Neural cell (in vitro differentiated cells): ENCODE results near the gene PCBD2. TPM values are rescaled to one million over a fixed set of nuclear protein-coding genes. Genes with fewer than 3 reads are reported as not detected.

Experiments
- H2AFZ ChIP-seq: fragments of 200-600, 300-800 bp; sonication (generic), shearing (Covaris generic); 2 replicates; pipeline ENCODE4 v1.6.0; 2014; ENCODE audit warnings: low read depth, mild to moderate bottlenecking, antibody characterized with exemption, low read length, moderate library complexity
- H3F3A ChIP-seq: fragments of 200-600 bp; shearing (Covaris generic); 2 replicates; pipeline ENCODE4 v1.6.1; 2016; ENCODE audit warnings: mild to moderate bottlenecking, moderate library complexity, mixed read lengths, antibody characterized with exemption, low read length; ENCODE audit not compliant: insufficient read depth, poor library complexity, severe bottlenecking
- H3K27ac ChIP-seq: fragments of 200-600, 300-800 bp; sonication (generic), shearing (Covaris generic); 2 replicates; pipeline ENCODE4 v1.5.1; 2014; ENCODE audit warnings: mild to moderate bottlenecking, low read length, moderate library complexity
- H3K27me3 ChIP-seq: fragments of 300-800, 200-600 bp; sonication (generic), shearing (Covaris generic); 2 replicates; pipeline ENCODE4 v1.6.0; 2014; ENCODE audit warnings: mild to moderate bottlenecking, low read depth, low read length, moderate library complexity; ENCODE audit not compliant: insufficient read depth
- H3K36me3 ChIP-seq: fragments of 300-800, 200-600 bp; sonication (generic), shearing (Covaris generic); 2 replicates; pipeline ENCODE4 v1.5.1; 2014; ENCODE audit warnings: mild to moderate bottlenecking, antibody characterized with exemption, low read length, moderate library complexity; ENCODE audit not compliant: insufficient read depth
- H3K4me2 ChIP-seq: fragments of 300-800, 200-600 bp; sonication (generic), shearing (Covaris generic); 2 replicates; pipeline ENCODE4 v1.6.0; 2014; ENCODE audit warnings: mild to moderate bottlenecking, low read length
- H3K4me3 ChIP-seq: fragments of 300-800, 200-600 bp; sonication (generic), shearing (Covaris generic); 2 replicates; pipeline ENCODE4 v1.5.1; 2014; ENCODE audit warnings: mild to moderate bottlenecking, low read length, moderate library complexity
- H3K79me2 ChIP-seq: fragments of 200-600 bp; shearing (Covaris generic); replicated peaks from 2 replicates; pipeline ENCODE4 v1.6.0; 2014; ENCODE audit warnings: mild to moderate bottlenecking, low read length, moderate library complexity; ENCODE audit not compliant: insufficient read depth
- H3K9ac ChIP-seq: fragments of 300-800, 200-600 bp; sonication (generic), shearing (Covaris generic); 2 replicates; pipeline ENCODE4 v1.6.1; 2016; ENCODE audit warnings: mild to moderate bottlenecking, low read length, mixed read lengths
- H3K9me2 ChIP-seq: fragments of 200-600 bp; shearing (Covaris generic); 2 replicates; pipeline ENCODE4 v1.6.1; 2016; ENCODE audit warnings: mild to moderate bottlenecking, low read length, mixed read lengths; ENCODE audit not compliant: insufficient read depth
- H3K9me3 ChIP-seq: fragments of 200-600, 300-800 bp; sonication (generic), shearing (Covaris generic); 2 replicates; pipeline ENCODE4 v1.6.1; 2016; ENCODE audit warnings: mild to moderate bottlenecking, mixed run types, low read length, moderate library complexity, mixed read lengths
- H4K20me1 ChIP-seq: fragments of 200-600 bp; shearing (Covaris generic); 2 replicates; pipeline ENCODE4 v1.6.1; 2016; ENCODE audit warnings: mild to moderate bottlenecking, mixed run types; ENCODE audit not compliant: insufficient read depth
- CTCF ChIP-seq: fragments of 450-650 bp; IDR thresholded peaks from 2 replicates; pipeline ENCODE4 v1.5.1; 2014; ENCODE audit warnings: antibody characterized with exemption, mild to moderate bottlenecking, moderate library complexity; ENCODE audit not compliant: poor library complexity, severe bottlenecking
- EP300 ChIP-seq: fragments of 450-650 bp; conservative IDR thresholded peaks from 2 replicates; pipeline ENCODE4 v1.6.1; 2014; ENCODE audit warnings: antibody characterized with exemption, mild to moderate bottlenecking, moderate library complexity; ENCODE audit not compliant: poor library complexity, severe bottlenecking
- EZH2 ChIP-seq: fragments of 200-600, 300-800 bp; shearing (Covaris generic), sonication (generic); IDR thresholded peaks from 2 replicates; pipeline ENCODE4 v1.6.1; 2014; ENCODE audit warnings: antibody characterized with exemption, low read length, borderline replicate concordance, mild to moderate bottlenecking; ENCODE audit not compliant: insufficient read depth, poor library complexity, severe bottlenecking
- MXI1 ChIP-seq: fragments of 450-650 bp; conservative IDR thresholded peaks from 2 replicates; pipeline ENCODE4 v1.6.1; 2014; ENCODE audit warnings: antibody characterized with exemption, mild to moderate bottlenecking; ENCODE audit not compliant: poor library complexity, severe bottlenecking
- POLR2AphosphoS5 ChIP-seq: IDR thresholded peaks from 2 replicates; pipeline ENCODE4 v1.6.1; 2012
- RAD21 ChIP-seq: fragments of 450-650 bp; conservative IDR thresholded peaks from 2 replicates; pipeline ENCODE4 v1.6.1; 2014; ENCODE audit warnings: antibody characterized with exemption, mild to moderate bottlenecking, moderate library complexity
- REST ChIP-seq: IDR thresholded peaks from 2 replicates; pipeline ENCODE4 v1.6.1; 2012; ENCODE audit warnings: borderline replicate concordance
- SMC3 ChIP-seq: fragments of 450-650 bp; conservative IDR thresholded peaks from 2 replicates; pipeline ENCODE4 v1.6.1; 2014; ENCODE audit warnings: antibody characterized with exemption, mild to moderate bottlenecking, moderate library complexity; ENCODE audit not compliant: poor library complexity
- TAF1 ChIP-seq: IDR thresholded peaks from 2 replicates; pipeline ENCODE4 v1.6.1; 2012; ENCODE audit warnings: low read depth
- polyA plus RNA-seq: library from polyadenylated mRNA; depleted of rRNA; stranded (reverse); fragments of >200 nt; gene quantifications from 2 replicates; pipeline ENCODE4 v1.2.3, GENCODE V29; 2014

PCBD2 gene
- polyA plus RNA-seq, 1 donor from 2014 or later: 6.0 TPM

- H3K36me3 ChIP-seq: no peaks in the 10 kb centered on the region
- no peak overlapping the region for H3K4me3 ChIP-seq
- H3K9me2 ChIP-seq: no peaks in the 10 kb centered on the region
- H3K9ac ChIP-seq: no peak overlapping the region
- H3F3A ChIP-seq: no peaks in the 10 kb centered on the region
- no peaks in the 10 kb centered on the region for H4K20me1 ChIP-seq
- H3K9me3 ChIP-seq: peaks cover 7% of the 10 kb centered on the region
- no peaks in the 10 kb centered on the region for H3K27me3 ChIP-seq
- H3K79me2 ChIP-seq: no peaks in the 10 kb centered on the region
- H2AFZ ChIP-seq: no peak overlapping the region
- H3K4me2 ChIP-seq: no peak overlapping the region
- no peak for TF ChIP-seq EZH2
- TF ChIP-seq EP300: no peak
- no peak for TF ChIP-seq RAD21
- no peak for TF ChIP-seq MXI1
- TF ChIP-seq POLR2AphosphoS5: no peak
- no peak for TF ChIP-seq SMC3
- no peak for TF ChIP-seq CTCF
- TF ChIP-seq TAF1: no peak
- TF ChIP-seq REST: no peak
- no peak overlapping the region for H3K27ac ChIP-seq
Measured at GRCh38 chr5:134979416-134979815, 74.5 kb downstream of the PCBD2 start.

GRCh38 chr5:134982230-134982629 is 77.3 kb downstream of the PCBD2 start:
- no peaks in the 10 kb centered on the region for H3F3A ChIP-seq
- no peaks in the 10 kb centered on the region for H3K79me2 ChIP-seq
- no peaks in the 10 kb centered on the region for H3K9me2 ChIP-seq
- H3K9ac ChIP-seq: no peak overlapping the region
- H2AFZ ChIP-seq: no peak overlapping the region
- TF ChIP-seq POLR2AphosphoS5 (no peak), MXI1 (no peak), EZH2 (no peak), SMC3 (no peak), REST (no peak)
- H3K4me2 ChIP-seq: no peak overlapping the region
- no peaks in the 10 kb centered on the region for H3K27me3 ChIP-seq
- no peaks in the 10 kb centered on the region for H4K20me1 ChIP-seq
- H3K9me3 ChIP-seq: peaks cover 3% of the 10 kb centered on the region
- H3K36me3 ChIP-seq: no peaks in the 10 kb centered on the region
- no peak overlapping the region for H3K4me3 ChIP-seq
- H3K27ac ChIP-seq: no peak overlapping the region
